Neuronal stem cell (in vitro differentiated cells): ENCODE results near the gene HOXA11.

Experiments used
- DNase-seq: peaks from one replicate; pipeline ENCODE4 v3.0.0-alpha.2; 2013; ENCODE audit warnings: low spot score
- H2AFZ ChIP-seq: one replicate; pipeline ENCODE4 v1.6.1; 2013; ENCODE audit warnings: mild to moderate bottlenecking, low read length, inconsistent platforms
- H2AK5ac ChIP-seq: 2 replicates; pipeline ENCODE4 v1.6.1; 2013; ENCODE audit warnings: low read depth, mild to moderate bottlenecking, inconsistent platforms, low read length, moderate library complexity, mixed read lengths
- H2BK120ac ChIP-seq: 2 replicates; pipeline ENCODE4 v1.6.1; 2013; ENCODE audit warnings: low read depth, mild to moderate bottlenecking, inconsistent platforms, low read length, moderate library complexity, mixed read lengths
- H2BK12ac ChIP-seq: one replicate; pipeline ENCODE4 v1.6.1; 2013; ENCODE audit warnings: low read length, inconsistent platforms
- H2BK15ac ChIP-seq: 2 replicates; pipeline ENCODE4 v1.6.1; 2013; ENCODE audit warnings: mild to moderate bottlenecking, low read length, inconsistent platforms, mixed read lengths
- H2BK5ac ChIP-seq: one replicate; pipeline ENCODE4 v1.6.1; 2013; ENCODE audit warnings: inconsistent platforms, mild to moderate bottlenecking, low read length, moderate library complexity
- H3K14ac ChIP-seq: one replicate; pipeline ENCODE4 v1.6.1; 2013; ENCODE audit warnings: low read length, inconsistent platforms
- H3K18ac ChIP-seq: 2 replicates; pipeline ENCODE4 v1.6.1; 2013; ENCODE audit warnings: low read length, inconsistent platforms
- H3K23ac ChIP-seq: 2 replicates; pipeline ENCODE4 v1.6.1; 2013; ENCODE audit warnings: low read depth, mild to moderate bottlenecking, mixed read lengths, low read length, inconsistent platforms; ENCODE audit not compliant: poor library complexity
- H3K27ac ChIP-seq: replicated peaks from 3 replicates; pipeline ENCODE4 v1.5.1; 2013; ENCODE audit warnings: low read length, inconsistent platforms
- H3K27me3 ChIP-seq, 3 experiments: 2 replicates each; pipeline ENCODE4 v1.6.1; 2013; ENCODE audit warnings: low read length in 3 of 3, mild to moderate bottlenecking in 2 of 3, inconsistent platforms in 1 of 3, low read depth in 1 of 3, mixed read lengths in 1 of 3, moderate library complexity in 1 of 3; ENCODE audit not compliant: control insufficient read depth in 3 of 3, insufficient read depth in 3 of 3
- H3K36me3 ChIP-seq, 2 donors: replicated peaks in 1 of 2; 2 replicates each; pipeline ENCODE4 v1.6.1; 2013; ENCODE audit warnings: low read length in 2 of 2; ENCODE audit not compliant: control insufficient read depth in 2 of 2, insufficient read depth in 2 of 2
- H3K4ac ChIP-seq: 2 replicates; pipeline ENCODE4 v1.6.1; 2013; ENCODE audit warnings: inconsistent platforms, mild to moderate bottlenecking, low read length, moderate library complexity
- H3K4me1 ChIP-seq, 2 donors: 1 replicate in 1 of 2; 2 replicates in 1 of 2; pipeline ENCODE4 v1.6.1; 2013; ENCODE audit warnings: low read length in 2 of 2, low read depth in 1 of 2; ENCODE audit not compliant: control insufficient read depth in 2 of 2, insufficient read depth in 1 of 2
- H3K4me2 ChIP-seq: one replicate; pipeline ENCODE4 v1.6.1; 2013; ENCODE audit warnings: mild to moderate bottlenecking, low read length, inconsistent platforms; ENCODE audit not compliant: insufficient read depth, poor library complexity, severe bottlenecking
- H3K4me3 ChIP-seq, 2 donors: 2 replicates each; pipeline ENCODE4 v1.5.1; 2013; ENCODE audit warnings: low read length in 2 of 2, mild to moderate bottlenecking in 2 of 2, inconsistent platforms in 1 of 2, moderate library complexity in 1 of 2
- H3K79me1 ChIP-seq: one replicate; pipeline ENCODE4 v1.6.1; 2013; ENCODE audit warnings: low read depth, mild to moderate bottlenecking, inconsistent platforms, low read length, moderate library complexity
- H3K9ac ChIP-seq: one replicate; pipeline ENCODE4 v1.6.1; 2013; ENCODE audit warnings: mild to moderate bottlenecking, low read depth, low read length, inconsistent platforms; ENCODE audit not compliant: poor library complexity
- H3K9me3 ChIP-seq, 2 donors: replicated peaks in 1 of 2; 2 replicates each; pipeline versions ENCODE3 to v1.6.1; 2013; ENCODE audit warnings: low read length in 2 of 2, mild to moderate bottlenecking in 2 of 2, inconsistent platforms in 1 of 2, low read depth in 1 of 2, mixed read lengths in 1 of 2, moderate library complexity in 1 of 2; ENCODE audit not compliant: control insufficient read depth in 2 of 2, insufficient read depth in 1 of 2
- H4K8ac ChIP-seq: one replicate; pipeline ENCODE4 v1.6.1; 2013; ENCODE audit warnings: low read depth, mild to moderate bottlenecking, inconsistent platforms, low read length, moderate library complexity
- H4K91ac ChIP-seq: one replicate; pipeline ENCODE4 v1.6.1; 2013; ENCODE audit warnings: low read length, low read depth, mild to moderate bottlenecking, inconsistent platforms; ENCODE audit not compliant: poor library complexity
- WGBS, 2 donors: extraction: QIAGEN DNeasy Blood & Tissue Kit; methylation state at CpG; one replicate each; pipeline ENCODE4 v1.1.7; 2013; ENCODE audit warnings: missing lambda C conversion rate in 2 of 2, mixed read lengths in 1 of 2; ENCODE audit not compliant: insufficient read length in 2 of 2, insufficient replicate concordance in 1 of 2; ENCODE audit errors: extremely low coverage in 2 of 2; 5-methylcytosine and 5-hydroxymethylcytosine counted together

HOXA11 gene

DNA sequence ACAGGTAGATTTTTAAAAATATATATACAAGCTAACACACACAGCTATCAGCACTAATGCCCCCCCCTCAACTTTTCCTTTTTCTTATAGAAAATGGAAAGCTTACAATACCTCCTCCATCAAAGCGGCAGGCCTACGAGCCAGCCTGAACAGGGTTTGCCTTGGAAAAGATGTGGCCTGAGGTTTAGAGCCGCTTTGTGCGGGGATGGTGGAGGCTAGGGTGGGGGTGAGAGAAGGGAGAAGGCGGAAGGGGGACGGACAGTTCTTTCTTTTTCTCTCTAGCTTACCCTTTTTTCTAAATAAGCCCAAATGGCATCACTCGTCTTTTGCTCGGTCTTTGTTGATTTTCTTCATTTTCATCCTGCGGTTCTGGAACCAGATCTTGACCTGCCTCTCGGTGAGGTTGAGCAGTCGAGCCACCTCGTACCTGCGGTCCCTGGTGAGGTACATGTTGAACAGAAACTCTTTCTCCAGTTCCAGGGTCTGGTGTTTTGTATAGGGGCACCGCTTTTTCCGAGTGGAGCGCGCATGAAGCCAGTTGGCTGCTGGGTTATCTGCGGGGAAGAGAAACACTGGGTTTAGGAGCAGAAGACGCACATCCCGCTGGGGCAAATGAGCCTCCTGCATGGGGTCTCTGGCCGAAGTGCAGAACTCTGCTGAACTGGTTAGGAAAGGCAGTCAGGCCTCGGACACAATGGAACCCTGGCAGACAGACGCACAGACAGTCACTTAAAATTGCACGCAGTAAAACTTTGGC, 21.6 kb downstream of the HOXA11 start:
- no peak overlapping the region for H3K14ac ChIP-seq
- no peak overlapping the region for H2BK120ac ChIP-seq
- H2AK5ac ChIP-seq = no peak overlapping the region
- no peak overlapping the region for H3K18ac ChIP-seq
- peak overlapping the region; percentile 75 for H3K23ac ChIP-seq
- no peak overlapping the region for H3K4ac ChIP-seq
- WGBS, 2 donors = no CpG with 5 or more reads among the region's 24 CpGs
- no peaks in the 10 kb centered on the region for H3K4me1 ChIP-seq
- H2BK15ac ChIP-seq = no peak overlapping the region
- H3K4me2 ChIP-seq = no peak overlapping the region
- H4K8ac ChIP-seq = no peak overlapping the region
- peaks cover 15 to 32% of the 10 kb centered on the region in 2 donors for H3K9me3 ChIP-seq
- no peak overlapping the region for H4K91ac ChIP-seq
- H3K9ac ChIP-seq = no peak overlapping the region
- no peak for DNase-seq
- H3K27ac ChIP-seq = no peak overlapping the region
- H2BK5ac ChIP-seq = no peak overlapping the region
- H3K27me3 ChIP-seq = peaks cover 73 to 97% (median 95%) of the 10 kb centered on the region in 3 experiments
- H3K79me1 ChIP-seq = peaks cover 2% of the 10 kb centered on the region
- H3K36me3 ChIP-seq = no peaks in the 10 kb centered on the region
- no peak overlapping the region for H2BK12ac ChIP-seq
- H2AFZ ChIP-seq = no peak overlapping the region
- H3K4me3 ChIP-seq = no peak overlapping the region

DNA sequence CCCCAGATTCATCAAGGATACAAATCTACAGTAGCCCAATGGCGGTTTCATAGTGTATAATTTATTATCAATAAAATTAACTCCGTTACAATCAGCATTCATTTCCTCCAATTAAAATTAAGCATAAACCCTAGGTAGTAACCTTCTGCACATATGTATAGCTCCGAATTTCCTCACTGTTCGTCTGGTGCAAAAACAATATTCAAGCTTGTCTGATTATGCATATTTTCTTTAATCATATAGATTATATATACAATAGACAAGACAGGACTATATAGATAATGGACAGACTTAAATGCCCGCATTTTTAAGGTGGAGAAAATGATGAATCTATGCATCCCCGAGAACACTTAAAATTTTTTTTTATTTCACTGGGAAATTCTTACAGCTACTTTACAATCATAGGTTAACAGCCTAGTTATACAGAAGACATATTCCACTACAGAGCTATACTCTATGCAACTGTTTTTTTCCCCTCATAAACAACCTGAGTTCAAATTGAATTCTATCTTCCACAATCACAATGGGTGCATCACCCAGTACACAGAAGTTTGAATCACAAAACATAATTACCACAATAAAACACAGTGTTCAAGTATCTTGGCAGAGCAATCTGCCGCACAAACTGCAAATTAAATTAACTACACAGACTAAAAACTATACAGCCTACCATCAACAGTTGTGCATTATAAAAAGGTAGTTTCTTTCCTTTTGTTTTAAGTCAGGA, 22.3 kb downstream of the HOXA11 start:
- H3K27ac ChIP-seq = no peak overlapping the region
- no peak for DNase-seq

GRCh38 chr7:27161721-27162560, 23.1 kb downstream of the HOXA11 start:
- Histone ChIP-seq H3K79me1 (peaks cover 2% of the 10 kb centered on the region), H3K27me3 (peaks cover 75 to 97% (median 95%) of the 10 kb centered on the region in 3 experiments), H3K4me2 (no peak overlapping the region), H3K18ac (no peak overlapping the region), H3K14ac (no peak overlapping the region), H3K36me3 (no peaks in the 10 kb centered on the region), H2AK5ac (no peak overlapping the region), H4K8ac (no peak overlapping the region), H2AFZ (peak overlapping the region; percentile 69), H3K23ac (peak overlapping the region; percentile 91), H2BK5ac (peak overlapping the region; percentile 82), H3K4me3 (no peak overlapping the region), H2BK15ac (no peak overlapping the region), H3K9me3 (peaks cover 23 to 40% of the 10 kb centered on the region in 2 donors), H3K4ac (no peak overlapping the region), H3K27ac (no peak overlapping the region), H2BK12ac (no peak overlapping the region), H3K4me1 (no peaks in the 10 kb centered on the region), H4K91ac (no peak overlapping the region), H3K9ac (no peak overlapping the region), H2BK120ac (no peak overlapping the region)
- DNase-seq = no peak
- WGBS, 2 donors = no CpG with 5 or more reads among the region's 30 CpGs

More for the DNA sequence above, 22.3 kb downstream of the HOXA11 start:
- Histone ChIP-seq H4K91ac (no peak overlapping the region), H3K18ac (no peak overlapping the region), H2BK15ac (no peak overlapping the region), H3K4me3 (no peak overlapping the region), H2BK120ac (no peak overlapping the region), H3K9me3 (peaks cover 16 to 33% of the 10 kb centered on the region in 2 donors), H2BK5ac (no peak overlapping the region), H3K79me1 (peaks cover 2% of the 10 kb centered on the region), H3K9ac (no peak overlapping the region), H3K14ac (no peak overlapping the region), H2AFZ (no peak overlapping the region), H4K8ac (no peak overlapping the region), H2AK5ac (no peak overlapping the region), H3K4ac (no peak overlapping the region), H3K4me2 (no peak overlapping the region), H3K4me1 (no peaks in the 10 kb centered on the region), H3K23ac (no peak overlapping the region), H3K36me3 (no peaks in the 10 kb centered on the region), H3K27me3 (peaks cover 72 to 97% (median 95%) of the 10 kb centered on the region in 3 experiments), H2BK12ac (no peak overlapping the region)
- WGBS, 2 donors = no CpG with 5 or more reads among the region's 7 CpGs
